Muscle of leg (tissue), 11 donors: ENCODE results near the gene TES. TPM values are rescaled to one million over a fixed set of nuclear protein-coding genes. Genes with fewer than 3 reads are reported as not detected.

Experiments
- DNase-seq: peaks from one replicate; pipeline ENCODE4 v3.0.0; 2013
- H3K27ac ChIP-seq: one replicate; pipeline ENCODE4 v1.5.1; 2013; ENCODE audit warnings: mild to moderate bottlenecking, low read length, control low read depth
- H3K27me3 ChIP-seq: one replicate; pipeline ENCODE4 v1.6.1; 2013; ENCODE audit warnings: low read length; ENCODE audit not compliant: control insufficient read depth, insufficient read depth
- H3K36me3 ChIP-seq: one replicate; pipeline ENCODE4 v1.6.1; 2013; ENCODE audit warnings: low read length; ENCODE audit not compliant: control insufficient read depth, insufficient read depth
- H3K4me1 ChIP-seq: one replicate; pipeline ENCODE4 v1.6.1; 2013; ENCODE audit warnings: low read length; ENCODE audit not compliant: control insufficient read depth, insufficient read depth
- H3K4me3 ChIP-seq: one replicate; pipeline ENCODE4 v1.5.1; 2013; ENCODE audit warnings: low read length, control low read depth
- H3K9me3 ChIP-seq: replicated peaks from 2 replicates; pipeline ENCODE4 v1.6.1; 2013; ENCODE audit warnings: low read depth, low read length; ENCODE audit not compliant: control insufficient read depth
- WGBS: methylation state at CpG from one replicate; pipeline ENCODE4 v1.1.5; 2013; ENCODE audit warnings: missing lambda C conversion rate; ENCODE audit not compliant: insufficient coverage; 5-methylcytosine and 5-hydroxymethylcytosine counted together
- polyA plus RNA-seq, 8 donors: library from polyadenylated mRNA; unstranded; fragments of 120-200 nt; gene quantifications; one replicate each; pipeline versions ENCODE4 v1.2.1 to v1.2.3, GENCODE V29; 2013; ENCODE audit warnings: inconsistent platforms in 1 of 8, low replicate concordance in 1 of 8; ENCODE audit not compliant: insufficient read length in 8 of 8, insufficient read depth in 1 of 8
- total RNA-seq: library from RNA; stranded (reverse); fragments of 120-200 nt; gene quantifications from one replicate; pipeline ENCODE4 v1.2.4, GENCODE V29; 2013

The TES gene
- total and polyA plus RNA-seq, 9 donors: 15.6 to 36.7 (median 22.2) TPM

DNA sequence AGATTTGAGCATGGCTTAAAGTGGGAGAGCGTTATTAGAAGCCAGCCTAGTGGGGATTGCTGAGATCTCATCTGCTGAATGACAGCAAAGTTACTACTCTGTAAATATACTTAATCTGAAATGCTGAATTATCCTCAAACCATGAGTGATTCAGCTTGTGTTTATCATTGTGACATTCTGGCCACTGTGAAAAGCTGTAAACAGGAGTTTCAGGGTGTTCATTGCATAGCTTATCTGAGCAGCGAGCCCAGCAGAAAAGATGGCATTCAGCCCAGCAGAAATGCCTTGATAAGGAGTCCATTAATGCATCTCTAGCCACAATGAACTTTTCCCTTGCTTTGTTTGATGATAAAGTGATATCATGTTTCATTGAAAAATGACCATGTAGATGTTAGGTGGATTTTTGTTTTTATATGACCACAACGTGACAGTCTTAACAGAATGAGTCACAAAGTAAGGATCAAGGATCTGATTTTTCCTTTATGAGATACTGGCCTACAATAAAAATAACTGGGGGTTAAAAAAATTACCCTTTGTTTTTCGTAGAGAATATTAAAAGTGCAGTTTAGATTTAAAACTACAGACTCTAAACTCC is 7.8 kb downstream of the TES start:
- Histone ChIP-seq H3K9me3 (no peaks in the 10 kb centered on the region), H3K27me3 (no peaks in the 10 kb centered on the region), H3K36me3 (no peaks in the 10 kb centered on the region), H3K4me3 (no peak overlapping the region), H3K27ac (no peak overlapping the region), H3K4me1 (peaks cover 2% of the 10 kb centered on the region)
- no peak for DNase-seq
- WGBS: no CpG with 5 or more reads among the region's 4 CpGs

DNA sequence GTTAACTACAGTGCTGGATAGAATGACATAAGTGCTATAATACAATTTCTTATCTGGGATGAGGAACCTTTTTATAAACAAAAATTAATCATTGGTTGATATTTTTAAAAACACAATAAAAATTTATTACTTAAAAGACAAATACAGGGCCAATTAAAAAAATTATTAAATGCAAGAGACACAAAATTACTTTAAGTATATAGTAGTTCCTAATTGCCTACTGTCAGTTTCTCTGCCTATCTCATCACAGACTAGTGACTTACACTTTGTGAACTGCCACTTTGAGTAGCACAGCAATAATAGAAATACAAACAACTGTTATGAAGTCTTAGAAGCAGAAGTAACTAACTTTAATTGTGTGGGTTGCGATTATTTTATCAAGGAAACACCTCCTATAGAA is 8.4 kb downstream of the TES start:
- no peaks in the 10 kb centered on the region for H3K27me3 ChIP-seq
- no peak overlapping the region for H3K27ac ChIP-seq
- no peaks in the 10 kb centered on the region for H3K36me3 ChIP-seq
- WGBS: no CpG with 5 or more reads among the region's 1 CpG
- no peaks in the 10 kb centered on the region for H3K9me3 ChIP-seq
- DNase-seq: no peak
- H3K4me3 ChIP-seq: no peak overlapping the region
- H3K4me1 ChIP-seq: peaks cover 2% of the 10 kb centered on the region

DNA sequence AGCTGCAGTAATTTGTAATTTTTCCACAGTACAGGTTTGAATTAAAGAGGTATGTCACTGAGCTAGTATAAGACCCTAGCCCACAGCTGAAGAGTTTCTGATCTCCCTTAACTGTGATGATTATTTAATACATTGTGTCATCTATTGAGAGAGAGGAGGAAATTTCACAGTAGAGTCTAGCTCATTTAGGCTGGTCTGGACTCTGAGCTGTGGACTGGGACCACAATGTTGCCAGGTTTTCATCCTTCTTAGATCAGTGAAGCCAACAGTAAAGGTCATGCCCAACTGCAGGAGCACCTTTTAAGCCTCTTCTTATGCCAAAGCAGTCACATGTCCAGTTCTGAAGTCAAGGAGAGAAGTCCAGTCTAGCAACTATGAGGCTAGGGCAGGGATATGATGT is 8.9 kb downstream of the TES start:
- no peak for DNase-seq
- H3K4me3 ChIP-seq: no peak overlapping the region
- H3K36me3 ChIP-seq: no peaks in the 10 kb centered on the region
- no peaks in the 10 kb centered on the region for H3K9me3 ChIP-seq
- H3K27ac ChIP-seq: no peak overlapping the region
- no peaks in the 10 kb centered on the region for H3K27me3 ChIP-seq
- H3K4me1 ChIP-seq: peaks cover under 1% of the 10 kb centered on the region

DNA sequence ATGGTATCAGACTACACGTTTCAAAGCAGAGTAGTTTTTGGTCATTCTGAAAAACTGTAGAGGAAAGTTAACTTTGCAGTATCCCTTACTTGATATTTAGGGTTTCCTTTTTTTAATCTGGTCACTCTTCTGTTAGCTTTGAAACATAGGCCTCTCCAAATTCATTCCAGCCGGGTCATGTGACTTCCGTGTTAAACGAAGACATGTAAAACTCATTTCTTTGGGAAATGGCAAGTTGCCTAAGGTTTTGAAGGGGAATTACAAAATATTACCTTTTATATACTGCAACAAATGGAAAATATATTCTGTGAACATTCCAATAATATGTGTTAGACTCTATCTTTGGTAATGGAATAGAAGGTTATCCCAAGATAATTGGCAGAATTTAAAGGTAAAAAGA is 9.5 kb downstream of the TES start:
- Histone ChIP-seq H3K4me1 (no peaks in the 10 kb centered on the region), H3K4me3 (no peak overlapping the region), H3K27ac (no peak overlapping the region), H3K27me3 (no peaks in the 10 kb centered on the region), H3K9me3 (no peaks in the 10 kb centered on the region), H3K36me3 (no peaks in the 10 kb centered on the region)
- peak; percentile 67 for DNase-seq
- WGBS: no CpG with 5 or more reads among the region's 4 CpGs

DNA sequence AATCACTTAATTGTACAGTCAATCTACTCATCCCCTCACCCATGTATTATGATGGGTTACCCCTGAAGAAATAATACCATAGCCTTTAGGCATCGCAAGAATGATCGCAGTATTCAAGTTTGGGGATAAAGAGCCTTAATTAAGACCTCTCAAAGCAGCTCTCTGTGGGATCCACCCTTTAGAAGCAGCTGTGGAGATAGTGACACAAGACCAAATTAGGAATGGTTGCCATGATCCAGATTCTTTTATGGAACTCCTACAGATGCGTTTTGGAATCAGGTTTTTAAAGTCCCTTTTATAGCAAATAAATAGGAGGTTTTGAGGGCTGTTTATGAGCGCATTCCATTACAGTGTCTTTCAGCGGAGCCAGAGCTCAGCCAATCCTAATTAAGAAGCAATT is 12.2 kb downstream of the TES start:
- Histone ChIP-seq H3K4me1 (no peaks in the 10 kb centered on the region), H3K36me3 (no peaks in the 10 kb centered on the region), H3K9me3 (no peaks in the 10 kb centered on the region), H3K4me3 (no peak overlapping the region), H3K27me3 (no peaks in the 10 kb centered on the region), H3K27ac (no peak overlapping the region)
- no peak for DNase-seq
- WGBS: no CpG with 5 or more reads among the region's 5 CpGs

DNA sequence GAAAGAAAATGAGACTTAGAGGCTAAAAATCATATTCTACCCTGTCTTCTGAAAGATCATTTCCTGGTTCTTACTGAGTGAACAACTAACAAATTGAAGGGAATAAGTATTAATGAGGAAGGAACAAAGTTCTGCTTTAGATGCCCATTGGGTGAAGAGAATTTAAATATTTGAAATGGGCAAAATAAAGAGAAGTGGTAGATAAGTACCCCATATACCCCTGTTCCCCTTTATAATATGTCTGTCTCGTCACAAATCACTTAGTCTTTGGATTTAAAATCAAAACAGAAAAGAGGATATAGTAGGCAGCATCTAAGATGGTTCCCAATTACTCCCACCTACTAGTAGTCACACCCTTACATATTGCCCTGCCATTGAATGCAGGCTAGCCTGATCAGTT is 13.2 kb downstream of the TES start:
- Histone ChIP-seq H3K27ac (no peak overlapping the region), H3K4me1 (no peaks in the 10 kb centered on the region)
- no CpG with 5 or more reads among the region's 1 CpG for WGBS

DNA sequence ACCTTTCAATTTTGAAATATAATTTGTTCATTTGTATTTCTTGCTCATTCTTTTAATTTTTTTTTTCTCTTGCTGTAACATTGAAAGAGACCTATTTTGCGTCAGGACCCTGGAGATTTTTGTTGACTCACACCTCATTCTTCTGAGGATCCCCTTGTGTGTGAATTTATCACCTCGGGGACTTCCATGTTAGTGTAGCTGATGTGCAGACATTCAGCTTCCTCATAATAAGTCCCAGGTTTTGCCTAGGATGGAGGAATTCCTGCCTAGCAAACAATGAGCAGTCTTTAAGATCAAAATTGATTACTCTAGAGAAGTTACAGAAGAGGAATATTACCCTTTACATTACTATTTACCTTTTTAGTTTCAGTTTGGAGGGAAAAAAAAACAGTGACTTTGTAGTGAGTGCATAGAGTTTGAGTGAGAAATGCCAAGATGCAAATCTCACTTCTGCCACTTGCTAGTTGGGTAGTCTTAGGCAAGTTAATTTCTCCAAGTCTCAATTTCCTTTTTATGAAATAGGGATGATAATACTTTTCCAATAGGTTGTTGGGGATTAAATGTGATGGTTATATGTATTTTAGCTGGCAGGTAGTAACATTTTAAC is 14.3 kb downstream of the TES start:
- Histone ChIP-seq H3K36me3 (no peaks in the 10 kb centered on the region), H3K4me3 (no peak overlapping the region), H3K27ac (no peak overlapping the region), H3K27me3 (no peaks in the 10 kb centered on the region), H3K4me1 (no peaks in the 10 kb centered on the region), H3K9me3 (no peaks in the 10 kb centered on the region)
- DNase-seq: no peak
- WGBS: no CpG with 5 or more reads among the region's 2 CpGs

More for the DNA sequence above, 13.2 kb downstream of the TES start:
- H3K27me3 ChIP-seq: no peaks in the 10 kb centered on the region
- no peaks in the 10 kb centered on the region for H3K9me3 ChIP-seq
- H3K4me3 ChIP-seq: no peak overlapping the region
- no peaks in the 10 kb centered on the region for H3K36me3 ChIP-seq
- no peak for DNase-seq

DNA sequence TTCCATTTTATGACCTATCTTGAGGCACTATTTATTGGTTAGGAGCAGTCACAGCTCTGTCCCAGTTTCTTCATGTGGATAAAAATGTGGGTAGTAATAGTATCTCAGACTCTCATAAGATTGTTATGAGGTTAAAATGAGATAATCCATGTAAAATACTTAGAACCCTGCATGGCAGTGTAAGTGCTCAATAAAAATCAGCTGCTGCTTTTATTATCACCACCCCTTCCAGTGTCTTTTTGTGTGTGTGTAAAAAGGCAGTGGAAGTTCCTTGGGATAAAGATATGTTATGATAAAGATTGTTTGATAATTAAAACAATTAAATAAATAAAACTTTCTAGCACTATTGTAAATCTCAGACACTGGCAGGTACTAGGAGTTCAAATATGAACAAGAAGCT is 15.5 kb downstream of the TES start:
- H3K36me3 ChIP-seq: no peaks in the 10 kb centered on the region
- H3K4me3 ChIP-seq: no peak overlapping the region
- H3K27ac ChIP-seq: no peak overlapping the region
- peaks cover 9% of the 10 kb centered on the region for H3K4me1 ChIP-seq
- no peaks in the 10 kb centered on the region for H3K9me3 ChIP-seq
- no peak for DNase-seq
- no peaks in the 10 kb centered on the region for H3K27me3 ChIP-seq

DNA sequence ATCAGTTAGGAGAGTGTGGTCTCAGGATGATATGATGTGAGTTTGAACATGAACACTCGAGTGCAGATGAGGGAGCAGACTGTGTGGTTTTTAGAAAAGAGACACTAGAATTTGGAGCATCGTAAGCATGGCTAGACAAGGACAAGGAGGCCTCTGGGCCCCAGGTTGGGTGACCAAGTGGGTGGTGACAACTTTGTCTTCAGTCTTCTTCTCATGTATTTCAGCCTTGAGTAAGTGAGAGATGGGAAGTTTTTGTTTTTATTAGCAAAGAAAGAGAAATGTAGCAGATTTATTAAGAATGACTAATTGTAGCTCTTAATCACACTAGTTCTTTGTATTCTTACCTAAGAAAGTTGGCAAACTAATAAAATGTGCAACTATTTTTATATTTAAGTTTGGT is 16.3 kb downstream of the TES start:
- peaks cover 11% of the 10 kb centered on the region for H3K4me1 ChIP-seq
- DNase-seq: no peak

DNA sequence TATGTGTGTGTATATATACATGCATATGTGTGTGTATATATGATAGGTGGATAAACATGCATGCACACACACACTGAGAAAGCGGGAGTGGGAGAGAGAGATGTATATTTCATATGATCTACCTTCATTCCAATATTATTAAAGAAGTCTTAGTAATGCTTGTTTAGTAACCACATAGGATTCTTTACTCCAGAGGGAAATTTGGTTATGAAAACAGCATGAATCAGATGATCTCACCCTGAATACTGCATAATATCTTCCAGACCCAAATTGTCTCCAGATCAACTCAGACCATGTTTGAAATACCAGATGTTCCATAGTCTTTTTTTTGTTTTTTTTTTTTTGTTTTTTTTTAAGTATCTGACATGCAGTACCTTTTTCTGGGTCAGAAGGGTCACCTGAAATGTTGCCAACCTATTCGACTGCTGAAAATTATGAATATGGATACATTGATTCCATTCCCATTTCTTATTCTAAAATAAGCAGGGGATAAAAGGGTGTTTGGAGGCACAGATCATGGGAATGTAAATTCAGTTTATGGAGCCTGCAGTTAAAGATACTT is 17.4 kb downstream of the TES start:
- DNase-seq: peak; percentile 95
- Histone ChIP-seq H3K27ac (peak overlapping the region; percentile 71), H3K4me1 (peaks cover 11% of the 10 kb centered on the region), H3K9me3 (no peaks in the 10 kb centered on the region), H3K4me3 (no peak overlapping the region), H3K36me3 (no peaks in the 10 kb centered on the region), H3K27me3 (no peaks in the 10 kb centered on the region)
- no CpG with 5 or more reads among the region's 2 CpGs for WGBS

More for the DNA sequence above, 16.3 kb downstream of the TES start:
- 78% methylated on average over 2 of the region's 2 CpGs for whole genome bisulfite sequencing
- no peaks in the 10 kb centered on the region for H3K36me3 ChIP-seq
- no peaks in the 10 kb centered on the region for H3K27me3 ChIP-seq
- H3K27ac ChIP-seq: no peak overlapping the region
- H3K9me3 ChIP-seq: no peaks in the 10 kb centered on the region
- H3K4me3 ChIP-seq: no peak overlapping the region
